Medulla oblongata (tissue), 1 donor: ENCODE data around the gene RMI2.
"Not testable (repeated sequence)": the region's sequence is repeated elsewhere in the genome, so short reads cannot be mapped to it uniquely, and the experiment has no call there.

ENCODE experiments used
- DNase-seq: peaks from one replicate; pipeline ENCODE4 v3.0.0-alpha.2; 2015; ENCODE audit errors: extremely low spot score

The RMI2 gene

GRCh38 chr16:11354733-11355574 lies 9.7 kb downstream of the RMI2 start:
- peak; percentile 37 for DNase-seq

- no peak for DNase-seq
Measured at GRCh38 chr16:11355862-11356261, 10.6 kb downstream of the RMI2 start.

DNA sequence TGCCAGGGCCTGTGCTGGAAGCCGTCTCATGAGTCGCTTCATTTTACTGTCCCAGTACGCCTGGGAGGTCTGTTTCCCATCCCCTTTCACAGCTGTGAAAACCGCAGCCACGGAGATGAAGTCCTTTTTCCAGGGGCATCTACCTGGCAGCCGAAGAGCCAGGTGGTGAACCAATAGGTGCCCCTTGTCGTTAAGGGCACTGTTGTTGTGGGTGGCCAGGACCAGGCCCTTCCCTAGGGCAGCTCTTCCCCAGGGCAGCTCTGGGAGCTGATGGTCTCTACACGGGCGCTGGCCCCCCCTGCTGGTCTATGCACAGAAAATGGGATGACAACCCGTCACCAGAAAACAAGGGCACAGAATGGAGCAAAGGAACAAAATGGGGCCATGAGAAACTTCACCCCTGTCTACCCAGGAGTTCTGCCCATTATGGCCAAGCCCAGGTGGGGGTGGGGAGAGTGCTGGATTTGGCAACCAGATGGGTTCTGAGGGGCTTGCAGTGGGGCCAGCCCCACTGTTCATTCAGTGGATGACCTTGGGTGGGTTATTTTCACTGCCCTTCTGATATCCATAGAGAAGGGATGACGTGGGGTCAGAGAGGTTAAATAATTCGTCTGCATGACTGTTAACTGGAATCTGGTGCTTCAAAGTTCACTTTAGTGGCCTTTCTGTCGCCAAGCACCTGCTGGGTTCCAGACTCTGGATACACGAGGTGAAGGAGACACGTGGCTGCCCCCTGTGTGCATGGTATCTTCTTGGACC lies 11.5 kb downstream of the RMI2 start:
- peak; percentile 63 for DNase-seq

DNA sequence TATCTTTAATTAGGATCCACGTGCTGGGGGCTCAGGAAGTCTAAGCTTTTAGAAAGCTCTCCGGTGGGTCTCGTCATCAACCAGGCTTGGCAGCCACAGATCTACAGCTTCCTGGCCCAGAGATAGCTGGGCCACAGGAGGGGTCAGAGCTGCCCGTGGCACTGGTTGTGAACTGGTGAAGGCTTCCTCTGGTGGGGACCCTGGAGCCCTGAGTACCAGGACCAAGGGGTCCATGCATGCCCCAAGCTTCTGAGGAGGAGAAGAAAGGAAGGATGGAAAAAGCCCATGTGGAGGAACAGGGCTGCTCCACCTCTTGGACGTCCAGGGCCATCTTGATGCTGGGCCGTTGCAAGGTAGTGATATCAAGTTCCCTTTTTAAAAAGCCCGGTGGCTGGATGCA lies 13.3 kb downstream of the RMI2 start:
- DNase-seq, result no peak

DNA sequence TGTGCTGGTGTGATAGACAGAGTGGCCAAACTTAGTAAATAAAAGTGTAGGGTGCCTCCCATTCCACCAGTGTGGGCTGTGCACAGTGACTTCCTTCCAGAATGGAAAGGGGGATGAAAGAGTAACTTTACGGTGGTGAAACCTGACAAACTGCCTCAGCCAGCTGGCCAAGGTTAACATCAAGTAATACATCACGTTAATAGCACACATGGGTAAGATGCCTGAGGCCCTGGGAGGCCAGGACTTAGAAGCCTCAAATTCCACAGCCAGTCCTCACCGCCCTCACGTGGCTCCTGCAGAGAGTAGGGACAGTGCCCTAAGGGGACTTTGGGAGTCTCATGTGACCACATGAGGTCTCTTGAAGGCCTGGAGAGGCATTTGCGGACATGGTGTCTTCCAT lies 14.1 kb downstream of the RMI2 start:
- no peak for DNase-seq

DNA sequence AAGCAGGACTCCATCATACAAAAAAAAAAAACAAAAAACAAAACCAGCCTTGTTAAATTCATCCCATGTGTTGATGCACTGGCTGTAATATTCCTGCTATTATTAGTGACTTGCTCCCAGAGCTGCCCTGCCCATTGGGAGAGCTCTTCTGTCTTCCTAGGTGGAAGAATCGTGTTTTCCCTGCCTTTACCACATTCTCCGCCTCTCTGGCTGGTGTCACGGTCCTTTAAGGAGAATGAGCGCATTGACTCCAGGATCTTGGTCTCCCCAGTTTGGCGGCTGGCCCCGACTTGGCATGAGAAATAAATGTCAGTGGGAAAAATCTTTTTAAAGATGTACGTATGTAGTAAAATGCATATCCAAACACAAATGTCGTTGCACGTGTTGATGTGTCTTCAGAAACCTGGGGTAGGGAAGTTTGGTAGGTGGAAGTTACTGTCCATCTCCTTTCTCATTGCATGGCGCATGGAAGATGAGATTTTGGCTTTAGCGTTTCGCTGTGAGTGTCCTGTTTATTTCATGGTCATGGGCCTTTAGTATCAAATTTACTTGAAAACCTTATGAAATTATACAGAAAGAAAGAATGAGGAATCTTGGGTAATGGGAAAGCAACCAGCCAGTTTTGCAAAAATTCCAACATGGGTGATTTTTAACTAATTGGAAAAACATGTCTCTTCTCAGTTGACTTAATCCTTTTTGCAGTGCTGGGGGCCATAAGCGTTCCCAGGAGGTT lies 15.5 kb downstream of the RMI2 start:
- DNase-seq, result no peak

DNA sequence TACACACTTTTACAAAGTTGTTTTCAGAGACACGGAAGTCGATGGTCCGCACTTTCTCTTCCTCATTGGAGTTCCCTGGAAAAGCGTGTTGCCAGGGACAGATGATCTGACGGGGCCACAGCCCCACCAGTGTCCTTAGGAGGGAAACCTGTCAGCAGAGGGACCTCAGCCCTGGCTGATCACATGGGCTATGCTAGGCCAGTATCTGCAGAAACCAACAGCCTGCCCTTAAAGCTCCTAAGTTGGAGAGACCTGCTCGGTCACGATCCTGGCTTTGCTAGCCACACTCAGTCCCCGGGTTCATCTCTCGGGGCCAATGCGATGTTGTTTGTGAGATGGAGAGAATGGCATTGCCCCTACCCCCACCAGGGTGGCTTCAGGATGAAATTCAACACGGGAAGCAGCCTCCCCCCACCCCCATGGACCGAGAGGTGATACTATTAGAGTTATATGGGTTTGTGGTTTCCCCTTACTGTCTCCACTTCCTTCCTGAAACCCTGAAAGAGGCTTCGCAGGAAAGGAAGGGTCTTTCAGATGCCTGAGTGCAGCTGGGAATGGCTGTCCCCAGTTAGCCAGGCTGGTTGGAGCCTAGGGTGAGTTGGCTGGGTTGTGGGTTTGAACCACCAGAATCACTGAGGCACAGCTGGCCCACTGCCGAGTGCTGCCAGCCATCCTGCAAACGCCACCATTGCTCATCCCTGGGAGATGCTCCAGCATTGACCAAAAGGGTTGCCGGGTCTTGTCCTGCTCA lies 16.6 kb downstream of the RMI2 start:
- DNase-seq, result no peak

GRCh38 chr16:11363927-11364258 lies 18.6 kb downstream of the RMI2 start:
- DNase-seq, result no peak

GRCh38 chr16:11367483-11367906 lies 22.2 kb downstream of the RMI2 start:
- DNase-seq, result no peak

DNA sequence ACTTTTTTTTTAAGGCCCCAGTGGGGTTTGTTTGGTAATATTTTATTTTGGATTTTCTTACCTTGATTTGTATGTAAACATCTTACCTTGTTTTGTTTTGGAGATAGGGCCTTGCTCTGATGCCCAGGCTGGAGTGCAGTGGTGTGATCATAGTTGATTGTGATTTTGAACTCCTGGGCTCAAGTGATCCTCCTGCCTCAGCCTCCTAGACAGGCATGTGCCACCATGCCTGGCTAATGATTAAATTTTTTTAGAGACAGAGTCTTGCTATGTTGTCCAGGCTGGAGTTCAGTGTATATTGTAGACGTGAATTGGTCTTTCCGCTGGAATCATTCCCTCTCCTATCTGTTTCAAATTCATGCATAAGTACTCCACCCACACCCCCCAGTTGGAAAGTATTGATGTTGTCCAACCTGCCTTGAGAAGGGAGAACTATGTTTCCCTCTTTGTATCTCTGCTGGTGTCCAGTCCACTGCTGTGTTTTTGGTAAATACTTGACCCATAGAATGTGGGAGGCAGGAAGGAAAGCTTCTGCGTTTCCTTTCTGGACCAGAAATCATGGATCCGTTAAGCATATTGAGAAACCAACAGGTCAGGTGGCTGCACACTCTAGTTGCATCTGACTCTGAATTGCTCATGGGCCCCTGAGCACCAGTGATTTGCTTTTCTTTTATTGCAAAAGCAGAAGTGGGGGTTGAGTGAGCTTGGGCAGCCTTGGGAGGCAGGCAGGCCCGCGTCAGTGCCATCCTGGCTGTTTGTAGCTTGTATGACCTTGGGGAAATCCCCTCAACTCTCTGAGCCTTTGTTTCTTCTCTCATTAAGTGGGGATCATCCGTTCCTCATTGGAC lies 25.0 kb downstream of the RMI2 start:
- DNase-seq, result peak; percentile 36

DNA sequence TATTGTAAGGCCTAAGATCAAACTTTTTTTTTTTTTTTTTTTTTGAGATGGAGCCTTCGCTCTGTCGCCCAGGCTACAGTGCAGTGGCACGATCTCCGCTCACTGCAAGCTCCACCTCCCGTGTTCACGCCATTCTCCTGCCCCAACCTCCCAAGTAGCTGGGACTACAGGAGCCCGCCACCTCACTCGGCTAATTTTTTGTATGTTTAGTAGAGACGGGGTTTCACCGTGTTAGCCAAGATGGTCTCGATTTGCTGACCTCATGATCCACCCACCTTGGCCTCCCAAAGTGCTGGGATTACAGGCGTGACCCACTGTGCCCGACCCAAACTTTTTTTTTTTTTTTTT lies 25.6 kb downstream of the RMI2 start:
- not testable (repeated sequence) for DNase-seq

GRCh38 chr16:11372073-11372828 lies 27.0 kb downstream of the RMI2 start:
- no peak for DNase-seq

DNA sequence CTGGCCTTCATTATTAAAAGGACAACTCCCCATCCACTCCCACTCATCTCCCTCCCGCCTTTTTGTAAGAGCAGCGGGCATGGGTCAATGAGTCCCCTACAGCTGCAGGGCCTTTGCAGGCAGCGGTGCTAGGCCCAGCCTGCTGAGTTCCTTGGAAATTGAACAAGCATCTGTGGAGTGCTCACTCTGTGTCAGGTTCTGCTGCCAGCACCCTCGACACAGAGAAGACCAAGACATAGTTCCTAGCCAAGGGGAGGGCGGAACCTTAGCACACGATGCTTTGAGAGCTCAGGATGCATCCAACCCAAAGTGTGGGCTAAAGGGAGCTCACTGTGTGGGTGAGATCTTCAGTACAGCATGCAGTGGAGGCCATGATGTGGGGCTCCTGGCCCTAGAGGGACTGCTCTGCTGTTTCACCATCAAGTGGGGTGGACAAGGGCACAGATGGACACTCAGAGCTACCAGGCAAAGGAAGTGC lies 27.6 kb downstream of the RMI2 start:
- no peak for DNase-seq

DNA sequence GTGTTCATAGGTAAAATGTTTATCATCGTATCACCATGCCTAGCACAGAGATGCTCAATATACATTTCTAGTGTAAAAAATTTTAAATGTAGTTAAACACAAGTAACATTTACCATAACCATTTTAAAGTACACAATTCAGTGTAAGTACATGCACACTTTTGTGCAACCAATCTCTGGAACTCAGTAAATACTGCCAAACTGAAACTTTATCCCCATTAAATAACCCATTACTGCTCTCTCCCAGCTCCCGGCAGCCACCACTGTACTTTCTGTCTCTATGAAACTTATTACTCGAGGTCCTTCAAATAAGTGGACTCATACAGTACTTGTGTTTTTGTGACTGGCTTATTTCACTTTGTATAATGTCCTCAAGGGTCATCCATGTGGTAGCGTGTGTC lies 29.0 kb downstream of the RMI2 start:
- no peak for DNase-seq

- no peak for DNase-seq
Measured at GRCh38 chr16:11377154-11377553, 31.9 kb downstream of the RMI2 start.

DNA sequence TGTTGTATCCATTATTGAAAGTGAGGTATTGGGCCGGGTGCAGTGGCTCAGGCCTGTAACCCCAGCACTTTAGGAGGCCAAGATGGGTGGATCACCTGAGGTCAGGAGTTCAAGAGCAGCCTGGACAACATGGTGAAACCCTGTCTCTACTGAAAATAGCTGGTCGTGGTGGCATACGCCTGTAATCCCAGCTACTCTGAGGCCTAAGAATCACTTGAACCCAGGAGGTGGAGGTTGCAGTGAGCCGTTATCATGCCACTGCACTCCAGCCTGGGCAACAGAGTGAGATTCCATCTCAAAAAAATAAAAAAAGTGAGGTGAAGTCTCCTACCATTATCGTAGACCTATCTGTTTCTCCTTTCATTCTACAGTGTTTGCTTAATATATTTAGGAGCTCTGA lies 33.7 kb downstream of the RMI2 start:
- DNase-seq, result not testable (repeated sequence)

DNA sequence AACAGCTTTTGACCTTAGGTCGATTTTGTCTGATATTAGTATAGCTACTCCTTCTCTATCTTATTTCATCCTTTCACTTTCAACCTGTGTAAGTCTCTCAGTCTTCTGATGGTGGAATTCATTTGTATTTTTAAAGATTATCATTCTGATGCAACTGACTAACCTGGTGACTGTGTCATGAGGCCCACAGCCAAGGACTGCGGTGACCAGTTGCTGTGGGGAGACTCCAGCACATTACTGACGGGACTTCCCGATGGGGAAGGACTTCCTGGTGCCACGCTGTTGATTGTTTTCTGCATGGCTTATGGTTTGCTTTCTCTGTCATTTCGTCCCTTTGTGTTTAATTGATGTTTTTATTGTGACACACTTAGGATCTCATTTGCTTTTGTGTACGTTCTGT lies 34.2 kb downstream of the RMI2 start:
- DNase-seq, result no peak

DNA sequence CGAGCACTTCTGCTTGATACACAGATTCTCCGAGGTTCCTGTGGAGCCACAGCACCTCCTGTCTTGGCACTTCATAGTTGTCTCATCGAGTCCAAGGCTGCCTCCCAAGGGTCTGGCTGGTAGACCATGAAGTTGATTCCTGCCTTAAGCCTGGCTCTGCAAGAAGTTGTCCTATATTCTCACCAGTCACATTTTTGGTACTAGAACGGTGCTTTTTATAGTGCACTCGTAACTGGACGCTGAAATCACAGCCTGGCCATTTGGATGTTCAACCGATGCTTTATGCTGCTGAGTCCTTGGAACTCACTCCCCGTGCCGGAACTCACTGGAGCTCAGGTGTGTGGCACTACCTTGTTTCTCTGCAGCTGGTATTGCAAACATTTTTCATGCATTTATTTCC lies 35.6 kb downstream of the RMI2 start:
- no peak for DNase-seq

GRCh38 chr16:11383481-11384183 lies 38.4 kb downstream of the RMI2 start:
- DNase-seq, result no peak
